GM04503 (cell line): Measurements from ENCODE around the gene C11orf16.
"Not testable (repeated sequence)": the region's sequence is repeated elsewhere in the genome, so short reads cannot be mapped to it uniquely, and the experiment has no call there.

Experiments used
- DNase-seq: peaks from one replicate; pipeline ENCODE4 v3.0.0-alpha.2; 2012; ENCODE audit warnings: low read depth

The C11orf16 gene

GRCh38 chr11:8935789-8936188 lies 3.0 kb upstream of the C11orf16 start:
- DNase-seq, result not testable (repeated sequence)

- no peak for DNase-seq
These were observed 2.2 kb upstream of the C11orf16 start for GRCh38 chr11:8934742-8935488.

GRCh38 chr11:8933931-8934330 lies 1.2 kb upstream of the C11orf16 start:
- DNase-seq, result no peak

GRCh38 chr11:8930456-8931175 lies 2.1 kb downstream of the C11orf16 start:
- DNase-seq, result no peak

GRCh38 chr11:8928981-8929615 lies 3.6 kb downstream of the C11orf16 start:
- DNase-seq, result peak; percentile 45

- no peak for DNase-seq
These were observed 4.5 kb downstream of the C11orf16 start for GRCh38 chr11:8928205-8928604.

GRCh38 chr11:8927233-8927632 lies 5.5 kb downstream of the C11orf16 start:
- DNase-seq, result no peak

GRCh38 chr11:8926236-8926635 lies 6.5 kb downstream of the C11orf16 start:
- DNase-seq, result no peak

GRCh38 chr11:8925711-8926110 lies 7.0 kb downstream of the C11orf16 start:
- DNase-seq, result no peak

GRCh38 chr11:8922691-8923090 lies 10.1 kb downstream of the C11orf16 start:
- DNase-seq, result no peak

- DNase-seq, result peak; percentile 78
These were observed 15.5 kb downstream of the C11orf16 start for GRCh38 chr11:8917157-8917825.

- DNase-seq, result no peak
These were observed 18.1 kb downstream of the C11orf16 start for GRCh38 chr11:8914661-8915018.

- no peak for DNase-seq
These were observed 18.6 kb downstream of the C11orf16 start for GRCh38 chr11:8913961-8914660.

- DNase-seq, result peak; percentile 51
These were observed 21.5 kb downstream of the C11orf16 start, which contains the start of gene AKIP1 for GRCh38 chr11:8911029-8911823. Gene AKIP1, plus strand, starts transcription at chr11:8911189. Its CDS starts 261 bp downstream, at chr11:8911450.

- DNase-seq, result no peak
These were observed 22.1 kb downstream of the C11orf16 start for GRCh38 chr11:8910649-8911026.

GRCh38 chr11:8908099-8908498 lies 24.6 kb downstream of the C11orf16 start:
- no peak for DNase-seq

- no peak for DNase-seq
These were observed 25.6 kb downstream of the C11orf16 start for GRCh38 chr11:8907116-8907515.

- DNase-seq, result peak; percentile 45
These were observed 27.1 kb downstream of the C11orf16 start for GRCh38 chr11:8905528-8906165.

GRCh38 chr11:8899119-8899753 lies 33.5 kb downstream of the C11orf16 start:
- DNase-seq, result no peak

GRCh38 chr11:8891185-8891584 lies 41.6 kb downstream of the C11orf16 start:
- DNase-seq, result not testable (repeated sequence)
